A673 (cell line): ENCODE measurements around the gene LYL1.

ENCODE experiments used
- EZH2 ChIP-seq: fragments of 200-600 bp; sonication (generic); IDR thresholded peaks from 2 replicates; pipeline ENCODE4 v1.6.1; 2017; ENCODE audit warnings: borderline replicate concordance, low read depth, mild to moderate bottlenecking, mixed read lengths, antibody characterized with exemption, low read length; ENCODE audit not compliant: poor library complexity, severe bottlenecking
- TF ChIP-seq, protein P1 (sequence below): fragments of 300-800, 200-600 bp; sonication (generic); conservative IDR thresholded peaks from 2 replicates; pipeline ENCODE4 v1.5.1; 2017; ENCODE audit warnings: low read depth, mild to moderate bottlenecking, antibody characterized with exemption, low read length, moderate library complexity, mixed read lengths

DNA sequence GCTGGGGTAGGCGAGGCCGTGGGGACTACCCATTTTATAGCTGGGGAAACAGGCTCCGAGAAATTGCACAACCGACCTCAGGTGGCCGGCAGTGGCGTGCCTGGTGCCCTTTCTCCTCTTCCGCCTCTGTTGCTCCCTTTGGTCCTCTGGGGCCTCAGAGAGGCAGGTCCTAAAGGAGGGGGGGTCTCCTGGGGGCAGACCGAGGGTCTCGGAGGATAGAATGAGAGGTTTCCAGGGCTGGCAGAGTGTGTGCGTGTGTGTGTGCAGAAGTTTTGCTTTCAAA is 36.2 kb upstream of the LYL1 start:
- TF ChIP-seq, protein P1, sequence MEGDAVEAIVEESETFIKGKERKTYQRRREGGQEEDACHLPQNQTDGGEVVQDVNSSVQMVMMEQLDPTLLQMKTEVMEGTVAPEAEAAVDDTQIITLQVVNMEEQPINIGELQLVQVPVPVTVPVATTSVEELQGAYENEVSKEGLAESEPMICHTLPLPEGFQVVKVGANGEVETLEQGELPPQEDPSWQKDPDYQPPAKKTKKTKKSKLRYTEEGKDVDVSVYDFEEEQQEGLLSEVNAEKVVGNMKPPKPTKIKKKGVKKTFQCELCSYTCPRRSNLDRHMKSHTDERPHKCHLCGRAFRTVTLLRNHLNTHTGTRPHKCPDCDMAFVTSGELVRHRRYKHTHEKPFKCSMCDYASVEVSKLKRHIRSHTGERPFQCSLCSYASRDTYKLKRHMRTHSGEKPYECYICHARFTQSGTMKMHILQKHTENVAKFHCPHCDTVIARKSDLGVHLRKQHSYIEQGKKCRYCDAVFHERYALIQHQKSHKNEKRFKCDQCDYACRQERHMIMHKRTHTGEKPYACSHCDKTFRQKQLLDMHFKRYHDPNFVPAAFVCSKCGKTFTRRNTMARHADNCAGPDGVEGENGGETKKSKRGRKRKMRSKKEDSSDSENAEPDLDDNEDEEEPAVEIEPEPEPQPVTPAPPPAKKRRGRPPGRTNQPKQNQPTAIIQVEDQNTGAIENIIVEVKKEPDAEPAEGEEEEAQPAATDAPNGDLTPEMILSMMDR: no peak
- TF ChIP-seq EZH2: no peak
